Liver (tissue), 9 donors: ENCODE measurements around the gene SERTAD3. TPM values are rescaled to one million over a fixed set of nuclear protein-coding genes. Genes with fewer than 3 reads are reported as not detected.

Experiments used
- DNase-seq: peaks from one replicate; pipeline ENCODE4 v3.0.0-alpha.2; 2017; ENCODE audit warnings: low spot score
- H3K27ac ChIP-seq, 2 donors: one replicate each; pipeline ENCODE4 v1.7.0; 2013; ENCODE audit warnings: inconsistent platforms in 2 of 2, low read length in 2 of 2, control low read depth in 1 of 2, low read depth in 1 of 2, mild to moderate bottlenecking in 1 of 2
- H3K27me3 ChIP-seq, 4 donors: one replicate each; pipeline versions ENCODE4 v1.6.1 to v1.7.0; 2013; ENCODE audit warnings: low read length in 3 of 4, inconsistent platforms in 1 of 4, mild to moderate bottlenecking in 1 of 4, moderate library complexity in 1 of 4; ENCODE audit not compliant: control insufficient read depth in 4 of 4, insufficient read depth in 4 of 4
- H3K36me3 ChIP-seq, 4 donors: one replicate each; pipeline versions ENCODE4 v1.6.1 to v1.7.0; 2013; ENCODE audit warnings: low read length in 3 of 4, mild to moderate bottlenecking in 3 of 4, low read depth in 1 of 4, moderate library complexity in 1 of 4; ENCODE audit not compliant: control insufficient read depth in 4 of 4, insufficient read depth in 3 of 4
- H3K4me1 ChIP-seq, 4 donors: one replicate each; pipeline versions ENCODE4 v1.6.1 to v1.7.0; 2013; ENCODE audit warnings: low read length in 3 of 4, mild to moderate bottlenecking in 3 of 4, moderate library complexity in 1 of 4; ENCODE audit not compliant: control insufficient read depth in 4 of 4, insufficient read depth in 4 of 4
- H3K4me3 ChIP-seq, 3 donors: one replicate each; pipeline versions ENCODE4 v1.6.1 to v1.7.0; 2013; ENCODE audit warnings: low read length in 3 of 3, control low read depth in 1 of 3, low read depth in 1 of 3, mild to moderate bottlenecking in 1 of 3
- H3K9ac ChIP-seq, 2 donors: one replicate each; pipeline ENCODE4 v1.7.0; 2013; ENCODE audit warnings: low read length in 2 of 2, mild to moderate bottlenecking in 2 of 2, moderate library complexity in 2 of 2, control low read depth in 1 of 2, low read depth in 1 of 2
- H3K9me3 ChIP-seq, 4 donors: one replicate each; pipeline versions ENCODE4 v1.6.1 to v1.7.0; 2013; ENCODE audit warnings: low read length in 3 of 4; ENCODE audit not compliant: control insufficient read depth in 4 of 4
- EGR1 ChIP-seq, 2 donors: IDR thresholded peaks; 2 replicates each; pipeline ENCODE4 v1.6.1; 2016 to 2018; ENCODE audit warnings: antibody characterized with exemption in 2 of 2, low read depth in 2 of 2
- FOXA1 ChIP-seq: IDR thresholded peaks from 2 replicates; pipeline ENCODE4 v1.6.1; 2016; ENCODE audit warnings: antibody characterized with exemption
- FOXA2 ChIP-seq: IDR thresholded peaks from 2 replicates; pipeline ENCODE4 v1.6.1; 2016; ENCODE audit warnings: antibody characterized with exemption
- GABPA ChIP-seq, 2 donors: IDR thresholded peaks in 1 of 2; conservative IDR thresholded peaks in 1 of 2; 2 replicates each; pipeline ENCODE4 v1.6.1; 2016; ENCODE audit warnings: antibody characterized with exemption in 2 of 2, mild to moderate bottlenecking in 1 of 2, moderate library complexity in 1 of 2
- HNF4A ChIP-seq, 2 donors: conservative IDR thresholded peaks; 2 replicates each; pipeline ENCODE4 v1.6.1; 2016; ENCODE audit warnings: antibody characterized with exemption in 2 of 2, mild to moderate bottlenecking in 2 of 2
- HNF4G ChIP-seq: IDR thresholded peaks from 2 replicates; pipeline ENCODE4 v1.6.1; 2016; ENCODE audit warnings: antibody characterized with exemption
- JUND ChIP-seq, 2 donors: IDR thresholded peaks; 2 replicates each; pipeline ENCODE4 v1.6.1; 2016; ENCODE audit warnings: antibody characterized with exemption in 2 of 2
- NR2F2 ChIP-seq: IDR thresholded peaks from 2 replicates; pipeline ENCODE4 v1.6.1; 2016; ENCODE audit warnings: antibody characterized with exemption
- RAD21 ChIP-seq, 2 donors: IDR thresholded peaks; 2 replicates each; pipeline ENCODE4 v1.6.1; 2016; ENCODE audit warnings: antibody characterized with exemption in 2 of 2, mild to moderate bottlenecking in 2 of 2
- SP1 ChIP-seq: IDR thresholded peaks from 2 replicates; pipeline ENCODE4 v1.6.1; 2018; ENCODE audit warnings: antibody characterized with exemption, mild to moderate bottlenecking
- TAF1 ChIP-seq: conservative IDR thresholded peaks from 2 replicates; pipeline ENCODE4 v1.6.1; 2016; ENCODE audit warnings: antibody characterized with exemption, mild to moderate bottlenecking
- YY1 ChIP-seq: IDR thresholded peaks from 2 replicates; pipeline ENCODE4 v1.6.1; 2016; ENCODE audit warnings: antibody characterized with exemption, mild to moderate bottlenecking
- WGBS: extraction: QIAGEN DNeasy Blood & Tissue Kit; methylation state at CpG from one replicate; pipeline ENCODE4 v1.1.7; 2013; 5-methylcytosine and 5-hydroxymethylcytosine counted together
- polyA plus RNA-seq, 2 donors: library from polyadenylated mRNA; stranded (reverse) in 1 of 2; unstranded in 1 of 2; fragments of 200-250 nt in 1 of 2; fragments of >200 nt in 1 of 2; fragmentation: Nextera tagmentation in 1 of 2; extraction: Ambion mirVana in 1 of 2; gene quantifications; one replicate each; pipeline versions ENCODE4 v1.2.1 to v1.2.3, GENCODE V29; 2013 to 2015
- total RNA-seq, 2 donors: library from RNA; depleted of rRNA; stranded (reverse); fragments of >200 nt; gene quantifications; one replicate each; pipeline ENCODE4 v1.2.3, GENCODE V29; 2014
- TF ChIP-seq, protein P1 (sequence below): fragments of 150-350 bp; IDR thresholded peaks from 2 replicates; pipeline ENCODE4 v1.5.1; 2017; ENCODE audit warnings: improper control_type of control experiment, low read depth, low read length; ENCODE audit not compliant: missing input control
- TF ChIP-seq, protein P2 (sequence below): IDR thresholded peaks from 2 replicates; pipeline ENCODE4 v1.6.1; 2016; ENCODE audit warnings: antibody characterized with exemption
- TF ChIP-seq, protein P3 (sequence below): IDR thresholded peaks from 2 replicates; pipeline ENCODE4 v1.6.1; 2016; ENCODE audit warnings: antibody characterized with exemption
- TF ChIP-seq, protein P4 (sequence below): IDR thresholded peaks from 2 replicates; pipeline ENCODE4 v1.6.1; 2016; ENCODE audit warnings: antibody characterized with exemption
- TF ChIP-seq, protein P5 (sequence below): IDR thresholded peaks from 2 replicates; pipeline ENCODE4 v1.6.1; 2016; ENCODE audit warnings: antibody characterized with exemption, mild to moderate bottlenecking
- donor health status: healthy.
- donor health status: healthy.
- donor health status: healthy.
- donor health status: healthy.
- donor health status: healthy.

The SERTAD3 gene
- total and polyA plus RNA-seq, 4 donors: 6.1 to 8.9 (median 6.9) TPM

DNA sequence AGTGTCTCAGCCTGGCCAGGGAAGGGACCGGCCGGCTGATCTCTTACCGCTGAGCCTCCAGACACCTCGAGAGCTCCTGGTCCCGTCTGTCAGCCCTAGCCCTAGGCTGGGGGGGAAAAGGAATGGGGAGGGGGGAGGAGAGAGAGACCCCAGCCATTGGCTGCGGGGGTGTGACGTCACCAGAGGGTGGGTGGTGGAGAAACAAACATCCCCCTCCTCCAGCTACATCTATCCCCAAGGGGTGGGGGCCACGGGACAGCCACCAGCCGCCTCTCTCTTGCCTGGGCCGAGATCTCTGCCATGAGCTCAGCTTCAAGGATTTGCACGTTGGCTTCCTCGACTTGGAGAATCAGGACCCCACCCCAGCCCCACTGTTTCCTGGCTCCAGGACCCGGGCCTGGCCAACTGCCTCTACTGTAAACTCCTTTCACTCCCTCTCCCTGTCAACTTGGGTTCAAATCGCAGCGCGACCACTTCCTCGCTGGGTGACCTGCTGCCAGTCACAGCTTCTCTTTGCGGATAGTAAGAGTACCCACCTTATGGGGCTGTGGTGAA lies 30.8 kb downstream of the SERTAD3 start, which contains the start of gene PRX:
PRX (minus strand) TSS at position 88 of the 555 bp plus-strand sequence. CDS start 5,446 bp downstream, outside the sequence.
- H3K9ac ChIP-seq: no peak within 1 kb of the TSS
- H3K4me3 ChIP-seq: no peak within 1 kb of the TSS
- no peaks in the 10 kb centered on the region for H3K27me3 ChIP-seq
- no peak for DNase-seq
- no peak for TF ChIP-seq SP1
- no peak for TF ChIP-seq YY1
- no peak for TF ChIP-seq JUND (IDR thresholded peaks at IDR 0.05)
- TF ChIP-seq, protein P1, sequence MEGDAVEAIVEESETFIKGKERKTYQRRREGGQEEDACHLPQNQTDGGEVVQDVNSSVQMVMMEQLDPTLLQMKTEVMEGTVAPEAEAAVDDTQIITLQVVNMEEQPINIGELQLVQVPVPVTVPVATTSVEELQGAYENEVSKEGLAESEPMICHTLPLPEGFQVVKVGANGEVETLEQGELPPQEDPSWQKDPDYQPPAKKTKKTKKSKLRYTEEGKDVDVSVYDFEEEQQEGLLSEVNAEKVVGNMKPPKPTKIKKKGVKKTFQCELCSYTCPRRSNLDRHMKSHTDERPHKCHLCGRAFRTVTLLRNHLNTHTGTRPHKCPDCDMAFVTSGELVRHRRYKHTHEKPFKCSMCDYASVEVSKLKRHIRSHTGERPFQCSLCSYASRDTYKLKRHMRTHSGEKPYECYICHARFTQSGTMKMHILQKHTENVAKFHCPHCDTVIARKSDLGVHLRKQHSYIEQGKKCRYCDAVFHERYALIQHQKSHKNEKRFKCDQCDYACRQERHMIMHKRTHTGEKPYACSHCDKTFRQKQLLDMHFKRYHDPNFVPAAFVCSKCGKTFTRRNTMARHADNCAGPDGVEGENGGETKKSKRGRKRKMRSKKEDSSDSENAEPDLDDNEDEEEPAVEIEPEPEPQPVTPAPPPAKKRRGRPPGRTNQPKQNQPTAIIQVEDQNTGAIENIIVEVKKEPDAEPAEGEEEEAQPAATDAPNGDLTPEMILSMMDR: no peak
- TF ChIP-seq, protein P2, sequence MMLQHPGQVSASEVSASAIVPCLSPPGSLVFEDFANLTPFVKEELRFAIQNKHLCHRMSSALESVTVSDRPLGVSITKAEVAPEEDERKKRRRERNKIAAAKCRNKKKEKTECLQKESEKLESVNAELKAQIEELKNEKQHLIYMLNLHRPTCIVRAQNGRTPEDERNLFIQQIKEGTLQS: no peak
- TF ChIP-seq, protein P3, sequence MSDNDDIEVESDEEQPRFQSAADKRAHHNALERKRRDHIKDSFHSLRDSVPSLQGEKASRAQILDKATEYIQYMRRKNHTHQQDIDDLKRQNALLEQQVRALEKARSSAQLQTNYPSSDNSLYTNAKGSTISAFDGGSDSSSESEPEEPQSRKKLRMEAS: no peak
- TF ChIP-seq, protein P4, sequence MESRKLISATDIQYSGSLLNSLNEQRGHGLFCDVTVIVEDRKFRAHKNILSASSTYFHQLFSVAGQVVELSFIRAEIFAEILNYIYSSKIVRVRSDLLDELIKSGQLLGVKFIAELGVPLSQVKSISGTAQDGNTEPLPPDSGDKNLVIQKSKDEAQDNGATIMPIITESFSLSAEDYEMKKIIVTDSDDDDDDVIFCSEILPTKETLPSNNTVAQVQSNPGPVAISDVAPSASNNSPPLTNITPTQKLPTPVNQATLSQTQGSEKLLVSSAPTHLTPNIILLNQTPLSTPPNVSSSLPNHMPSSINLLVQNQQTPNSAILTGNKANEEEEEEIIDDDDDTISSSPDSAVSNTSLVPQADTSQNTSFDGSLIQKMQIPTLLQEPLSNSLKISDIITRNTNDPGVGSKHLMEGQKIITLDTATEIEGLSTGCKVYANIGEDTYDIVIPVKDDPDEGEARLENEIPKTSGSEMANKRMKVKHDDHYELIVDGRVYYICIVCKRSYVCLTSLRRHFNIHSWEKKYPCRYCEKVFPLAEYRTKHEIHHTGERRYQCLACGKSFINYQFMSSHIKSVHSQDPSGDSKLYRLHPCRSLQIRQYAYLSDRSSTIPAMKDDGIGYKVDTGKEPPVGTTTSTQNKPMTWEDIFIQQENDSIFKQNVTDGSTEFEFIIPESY: no peak
- TF ChIP-seq HNF4A (conservative IDR thresholded peaks at IDR 0.05): no peak
- TF ChIP-seq FOXA1: no peak
- no peak for TF ChIP-seq HNF4G
- no peak for TF ChIP-seq EGR1 (IDR thresholded peaks at IDR 0.05; ENCODE audit: low read depth in 2 of 2)
- no peak for TF ChIP-seq RAD21 (IDR thresholded peaks at IDR 0.05)
- no peak for TF ChIP-seq TAF1
- no peak for TF ChIP-seq NR2F2
- no peak for TF ChIP-seq GABPA (IDR thresholded peaks at IDR 0.05 in 1 of 2, conservative IDR thresholded peaks at IDR 0.05 in 1 of 2)
- no peak for TF ChIP-seq FOXA2
- TF ChIP-seq, protein P5, sequence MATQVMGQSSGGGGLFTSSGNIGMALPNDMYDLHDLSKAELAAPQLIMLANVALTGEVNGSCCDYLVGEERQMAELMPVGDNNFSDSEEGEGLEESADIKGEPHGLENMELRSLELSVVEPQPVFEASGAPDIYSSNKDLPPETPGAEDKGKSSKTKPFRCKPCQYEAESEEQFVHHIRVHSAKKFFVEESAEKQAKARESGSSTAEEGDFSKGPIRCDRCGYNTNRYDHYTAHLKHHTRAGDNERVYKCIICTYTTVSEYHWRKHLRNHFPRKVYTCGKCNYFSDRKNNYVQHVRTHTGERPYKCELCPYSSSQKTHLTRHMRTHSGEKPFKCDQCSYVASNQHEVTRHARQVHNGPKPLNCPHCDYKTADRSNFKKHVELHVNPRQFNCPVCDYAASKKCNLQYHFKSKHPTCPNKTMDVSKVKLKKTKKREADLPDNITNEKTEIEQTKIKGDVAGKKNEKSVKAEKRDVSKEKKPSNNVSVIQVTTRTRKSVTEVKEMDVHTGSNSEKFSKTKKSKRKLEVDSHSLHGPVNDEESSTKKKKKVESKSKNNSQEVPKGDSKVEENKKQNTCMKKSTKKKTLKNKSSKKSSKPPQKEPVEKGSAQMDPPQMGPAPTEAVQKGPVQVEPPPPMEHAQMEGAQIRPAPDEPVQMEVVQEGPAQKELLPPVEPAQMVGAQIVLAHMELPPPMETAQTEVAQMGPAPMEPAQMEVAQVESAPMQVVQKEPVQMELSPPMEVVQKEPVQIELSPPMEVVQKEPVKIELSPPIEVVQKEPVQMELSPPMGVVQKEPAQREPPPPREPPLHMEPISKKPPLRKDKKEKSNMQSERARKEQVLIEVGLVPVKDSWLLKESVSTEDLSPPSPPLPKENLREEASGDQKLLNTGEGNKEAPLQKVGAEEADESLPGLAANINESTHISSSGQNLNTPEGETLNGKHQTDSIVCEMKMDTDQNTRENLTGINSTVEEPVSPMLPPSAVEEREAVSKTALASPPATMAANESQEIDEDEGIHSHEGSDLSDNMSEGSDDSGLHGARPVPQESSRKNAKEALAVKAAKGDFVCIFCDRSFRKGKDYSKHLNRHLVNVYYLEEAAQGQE: no peak
- H3K9me3 ChIP-seq: no peaks in the 10 kb centered on the region
- H3K27ac ChIP-seq: no peak within 1 kb of the TSS
- WGBS: 41% methylated on average over 18 of the region's 18 CpGs
- no peaks in the 10 kb centered on the region for H3K36me3 ChIP-seq
- H3K4me1 ChIP-seq: no peaks in the 10 kb centered on the region
